ENCODE results near the gene PLA2G4E.

- no peak for TF ChIP-seq CTCF (IDR thresholded peaks at IDR 0.05)
- TF ChIP-seq POLR2A (IDR thresholded peaks at IDR 0.05) = no peak
- TF ChIP-seq POLR2AphosphoS5 (IDR thresholded peaks at IDR 0.05; ENCODE audit: insufficient read depth in 1 of 2, low read depth in 1 of 2) = no peak
Measured at GRCh38 chr15:41935566-41936020, 85.2 kb downstream of the PLA2G4E start.
